HepG2 (cell line): ENCODE results near the gene MST1. TPM values are rescaled to one million over a fixed set of nuclear protein-coding genes. Genes with fewer than 3 reads are reported as not detected.

Source experiments
- ATAC-seq: fragments of 200-7000 bp; cut with Tn5 transposase; 3 replicates; pipeline ENCODE4 v1.9.1; 2020; ENCODE audit warnings: mild to moderate bottlenecking, moderate library complexity
- BruUV-seq: library from RNA; stranded (reverse); fragments of 400-500 nt; replicated peaks from 2 replicates; lab custom pipeline; 2021; lab: Mats Ljungman, UMichigan
- CTCF ChIA-PET: fragments of 300-600 bp; formaldehyde crosslinking; extraction: SDS; loops from one replicate; lab custom pipeline; 2021; ENCODE audit warnings: low total read pairs, inconsistent platforms, low intra/inter-chr PET ratio; lab: Yijun Ruan, JAX
- POLR2A ChIA-PET: fragments of 350-600 bp; sonication (Branson Sonifier 250); formaldehyde crosslinking; loops from one replicate; lab custom pipeline; 2020; ENCODE audit warnings: antibody characterized with exemption, inconsistent platforms; lab: Yijun Ruan, JAX
- DNase-seq: peaks from one replicate; pipeline ENCODE4 v3.0.0-alpha.2; 2015; ENCODE audit warnings: low spot score
- FAIRE-seq: peaks from 3 replicates; lab custom pipeline; 2011; peaks lifted over from hg19 to GRCh38; lab: Jason Lieb, UNC
- H2AFZ ChIP-seq: one replicate; pipeline ENCODE4 v1.6.1; 2011; ENCODE audit warnings: low read length, inconsistent platforms
- H3K27ac ChIP-seq: fragments of 300-600 bp; 3 replicates; pipeline ENCODE4 v1.8.0; 2011; ENCODE audit warnings: mixed run types, mild to moderate bottlenecking, mixed read lengths, low read length, inconsistent platforms; ENCODE audit not compliant: insufficient read depth; ENCODE audit errors: extremely low read length
- H3K27me3 ChIP-seq, 2 experiments: fragments of 200-600 bp in 1 of 2; 2 replicates in 1 of 2; 3 replicates in 1 of 2; pipeline versions ENCODE4 v1.6.0 to v1.8.0; 2011; ENCODE audit warnings: low read length in 2 of 2, mild to moderate bottlenecking in 2 of 2, moderate library complexity in 2 of 2, inconsistent platforms in 1 of 2; ENCODE audit not compliant: insufficient read depth in 2 of 2, control insufficient read depth in 1 of 2
- H3K36me3 ChIP-seq, 2 experiments: fragments of 200-600 bp in 1 of 2; replicated peaks in 1 of 2; 2 replicates in 1 of 2; 3 replicates in 1 of 2; pipeline versions ENCODE4 v1.5.1 to v1.8.0; 2011; ENCODE audit warnings: low read length in 2 of 2, inconsistent platforms in 1 of 2; ENCODE audit not compliant: insufficient read depth in 2 of 2, control insufficient read depth in 1 of 2
- H3K4me1 ChIP-seq: 2 replicates; pipeline ENCODE4 v1.5.1; 2012; ENCODE audit warnings: low read length, inconsistent platforms; ENCODE audit not compliant: insufficient read depth
- H3K4me2 ChIP-seq: 2 replicates; pipeline ENCODE4 v1.6.0; 2011; ENCODE audit warnings: low read depth, low read length, inconsistent platforms
- H3K4me3 ChIP-seq, 3 experiments: fragments of 200-600 bp in 1 of 3; sonication (generic), shearing (Covaris generic) in 1 of 3; replicated peaks in 1 of 3; 2 replicates each; pipeline ENCODE4 v1.5.1; 2011 to 2016; ENCODE audit warnings: low read length in 3 of 3, inconsistent platforms in 2 of 3, low read depth in 2 of 3, mild to moderate bottlenecking in 2 of 3, control low read depth in 1 of 3, mixed read lengths in 1 of 3; ENCODE audit not compliant: insufficient read depth in 1 of 3
- H3K79me2 ChIP-seq: one replicate; pipeline ENCODE4 v1.6.1; 2011; ENCODE audit warnings: low read length, inconsistent platforms; ENCODE audit not compliant: insufficient read depth
- H3K9ac ChIP-seq: 2 replicates; pipeline ENCODE4 v1.6.0; 2011; ENCODE audit warnings: mild to moderate bottlenecking, low read depth, low read length, inconsistent platforms; ENCODE audit not compliant: insufficient read depth
- H3K9me3 ChIP-seq: 2 replicates; pipeline ENCODE4 v1.5.1; 2012; ENCODE audit warnings: mild to moderate bottlenecking, low read length
- H4K20me1 ChIP-seq: 2 replicates; pipeline ENCODE4 v1.6.0; 2011; ENCODE audit warnings: inconsistent platforms, mild to moderate bottlenecking, low read length, moderate library complexity; ENCODE audit not compliant: insufficient read depth
- AKAP8 ChIP-seq: sonication (generic); formaldehyde crosslinking; IDR thresholded peaks from 2 replicates; pipeline ENCODE4 v1.5.1; 2020; ENCODE audit warnings: mild to moderate bottlenecking, missing genetic modification reagents
- CEBPG ChIP-seq: IDR thresholded peaks from 2 replicates; pipeline ENCODE4 v1.6.1; 2016
- HOXA5 ChIP-seq: sonication (generic); formaldehyde crosslinking; IDR thresholded peaks from 2 replicates; pipeline ENCODE4 v1.4.0; 2020; ENCODE audit warnings: missing genetic modification reagents
- MED8 ChIP-seq: sonication (generic); formaldehyde crosslinking; IDR thresholded peaks from 2 replicates; pipeline ENCODE4 v1.8.1; 2023; ENCODE audit warnings: mild to moderate bottlenecking, missing genetic modification reagents; ENCODE audit not compliant: insufficient replicate concordance
- MTF1 ChIP-seq: sonication (generic); formaldehyde crosslinking; IDR thresholded peaks from 2 replicates; pipeline ENCODE4 v1.5.0; 2020; ENCODE audit warnings: missing genetic modification reagents
- NAIF1 ChIP-seq: sonication (generic); formaldehyde crosslinking; IDR thresholded peaks from 2 replicates; pipeline ENCODE4 v1.5.0; 2020; ENCODE audit warnings: mild to moderate bottlenecking, missing genetic modification reagents, borderline replicate concordance
- ZNF121 ChIP-seq: sonication (generic); formaldehyde crosslinking; IDR thresholded peaks from 2 replicates; pipeline ENCODE4 v1.5.0; 2020; ENCODE audit warnings: mild to moderate bottlenecking, missing genetic modification reagents
- ZNF20 ChIP-seq: sonication (generic); formaldehyde crosslinking; IDR thresholded peaks from 2 replicates; pipeline ENCODE4 v1.4.0; 2020; ENCODE audit warnings: mild to moderate bottlenecking, moderate library complexity, missing genetic modification reagents
- ZNF264 ChIP-seq: sonication (generic); formaldehyde crosslinking; IDR thresholded peaks from 2 replicates; pipeline ENCODE4 v1.4.0; 2020; ENCODE audit warnings: missing genetic modification reagents
- ZNF282 ChIP-seq: fragments of 450-650 bp; IDR thresholded peaks from 2 replicates; pipeline ENCODE4 v1.6.1; 2018; ENCODE audit not compliant: partially characterized antibody
- ZNF782 ChIP-seq: sonication (generic); formaldehyde crosslinking; IDR thresholded peaks from 2 replicates; pipeline ENCODE4 v1.4.0; 2020; ENCODE audit warnings: missing genetic modification reagents, mild to moderate bottlenecking, borderline replicate concordance
- ZSCAN30 ChIP-seq: sonication (generic); formaldehyde crosslinking; IDR thresholded peaks from 2 replicates; pipeline ENCODE4 v1.5.0; 2020; ENCODE audit warnings: mild to moderate bottlenecking, missing genetic modification reagents
- WGBS: methylation state at CpG from one replicate; pipeline ENCODE4 v1.1.6; 2017; ENCODE audit warnings: low lambda C conversion rate; 5-methylcytosine and 5-hydroxymethylcytosine counted together
- in situ Hi-C: cut with HindIII; loops from 2 replicates; pipeline ENCODE4 v1.10.0; 2017; ENCODE audit warnings: low pct_unique_long_range_greater_than_20kb; ENCODE audit not compliant: extremely low pct_ligation_motif_present
- intact Hi-C: fragments of 100-400 bp; cut with micrococcal nuclease; formaldehyde crosslinking; loops from one replicate; pipeline ENCODE4 v1.10.0; 2022; ENCODE audit not compliant: unreplicated experiment
- polyA plus RNA-seq, 8 experiments: library from polyadenylated mRNA; depleted of rRNA in 3 of 8; stranded (reverse) in 7 of 8; unstranded in 1 of 8; fragments of >200 nt; fragmentation: Illumina TruSeq in 4 of 8; extraction: Trizol in 4 of 8; gene quantifications; 2 replicates each; pipeline versions ENCODE4 v1.2.1 to v1.2.3, GENCODE V29; 2011 to 2016; ENCODE audit warnings: low read depth in 4 of 8, missing spikeins in 1 of 8, mixed read lengths in 1 of 8; ENCODE audit not compliant: insufficient read depth in 1 of 8
- total RNA-seq, 5 experiments: library from RNA; depleted of rRNA; stranded (reverse); fragments of >200 nt; fragmentation: Illumina TruSeq; extraction: Trizol; gene quantifications; 2 replicates each; pipeline ENCODE4 v1.2.3, GENCODE V29; 2016; ENCODE audit warnings: low read depth in 1 of 5

MST1 gene
- total and polyA plus RNA-seq, 2 of the 13 experiments (the other 11 are each of a cell fraction or from before 2014, with no cell fraction given): 189 to 452 TPM

GRCh38 chr3:49711489-49711888 lies 22.2 kb upstream of the MST1 start:
- ATAC-seq: no peak
- 100% methylated on average over 5 of the region's 5 CpGs for WGBS
- H4K20me1 ChIP-seq: no peaks in the 10 kb centered on the region
- H3K4me2 ChIP-seq: no peak overlapping the region
- FAIRE-seq: no peak
- H3K27me3 ChIP-seq: no peaks in the 10 kb centered on the region
- H3K9ac ChIP-seq: no peak overlapping the region
- H3K27ac ChIP-seq: no peak overlapping the region
- no peaks in the 10 kb centered on the region for H3K9me3 ChIP-seq
- H3K79me2 ChIP-seq: no peaks in the 10 kb centered on the region
- BruUV-seq: no TSS peak
- no peak overlapping the region for H2AFZ ChIP-seq
- ChIA-PET CTCF (no interaction called here), POLR2A (no interaction called here)
- in situ Hi-C loops (no loop called here), intact Hi-C loops (no loop called here)
- TF ChIP-seq ZNF264 (CRISPR knock-in tag) (no peak), ZNF782 (CRISPR knock-in tag) (no peak), CEBPG (CRISPR knock-in tag) (no peak), HOXA5 (CRISPR knock-in tag) (no peak), AKAP8 (CRISPR knock-in tag) (no peak), MED8 (CRISPR knock-in tag) (no peak), NAIF1 (CRISPR knock-in tag) (no peak), MTF1 (no peak), ZSCAN30 (CRISPR knock-in tag) (no peak), ZNF282 (no peak)
- peaks cover 9% of the 10 kb centered on the region in 2 experiments; a peak in 4 of 5 replicates for H3K36me3 ChIP-seq
- peaks cover 23% of the 10 kb centered on the region for H3K4me1 ChIP-seq
- H3K4me3 ChIP-seq: no peak overlapping the region
- DNase-seq: no peak

- in situ Hi-C loops: no loop called here
- no TSS peak for BruUV-seq
- DNase-seq (no peak), FAIRE-seq (no peak), ATAC-seq (no peak)
- H3K4me3 ChIP-seq: no peak overlapping the region
- no peak overlapping the region for H3K4me2 ChIP-seq
- no peak overlapping the region for H3K9ac ChIP-seq
- no peaks in the 10 kb centered on the region; a peak in 1 of 5 replicates for H3K27me3 ChIP-seq
- ChIA-PET CTCF (no interaction called here), POLR2A (no interaction called here)
- peaks cover 11 to 20% of the 10 kb centered on the region in 2 experiments; a peak in 4 of 5 replicates for H3K36me3 ChIP-seq
- no peaks in the 10 kb centered on the region for H4K20me1 ChIP-seq
- H3K9me3 ChIP-seq: no peaks in the 10 kb centered on the region
- H3K27ac ChIP-seq: no peak overlapping the region
- no peak overlapping the region for H2AFZ ChIP-seq
- 95% methylated on average over 8 of the region's 8 CpGs for WGBS
- TF ChIP-seq ZNF121: 0 out of 2 replicates have a peak, but pooled peaks have one; percentile 35
- no peak for TF ChIP-seq ZNF20
- intact Hi-C loops: no loop called here
- no peaks in the 10 kb centered on the region for H3K79me2 ChIP-seq
- H3K4me1 ChIP-seq: peaks cover 23% of the 10 kb centered on the region
These were observed 20.6 kb upstream of the MST1 start for GRCh38 chr3:49709852-49710251.
